MCF 10A (cell line): ENCODE results near the gene GET4. TPM values are rescaled to one million over a fixed set of nuclear protein-coding genes. Genes with fewer than 3 reads are reported as not detected.

Experiments
- BruUV-seq: library from RNA; stranded (reverse); fragments of 400-500 nt; replicated peaks from 2 replicates; lab custom pipeline; 2021; lab: Mats Ljungman, UMichigan
- CTCF ChIA-PET: fragments of 300-600 bp; sonication (Branson Sonifier 250); formaldehyde crosslinking; extraction: SDS; loops from one replicate; lab custom pipeline; 2021; ENCODE audit warnings: antibody characterized with exemption, inconsistent platforms; lab: Yijun Ruan, JAX
- POLR2A ChIA-PET: fragments of 300-600, 350-650 bp; sonication (Branson Sonifier 250); formaldehyde crosslinking; extraction: SDS; loops from one replicate; lab custom pipeline; 2020; ENCODE audit warnings: antibody characterized with exemption, inconsistent platforms; lab: Yijun Ruan, JAX
- DNase-seq: peaks from one replicate; pipeline ENCODE4 v3.0.0-alpha.2; 2018; ENCODE audit not compliant: unreplicated experiment
- H3K27ac Mint-ChIP-seq: one replicate; pipeline ENCODE4 v1.8.0; 2022; ENCODE audit warnings: mild to moderate bottlenecking, low read depth, mixed read lengths; ENCODE audit not compliant: unreplicated experiment
- H3K27me3 Mint-ChIP-seq: one replicate; pipeline ENCODE4 v1.8.0; 2022; ENCODE audit warnings: mixed read lengths; ENCODE audit not compliant: insufficient read depth, unreplicated experiment
- H3K36me3 Mint-ChIP-seq: one replicate; pipeline ENCODE4 v1.8.0; 2022; ENCODE audit warnings: mild to moderate bottlenecking, moderate library complexity, mixed read lengths; ENCODE audit not compliant: insufficient read depth, unreplicated experiment
- H3K4me1 Mint-ChIP-seq: one replicate; pipeline ENCODE4 v1.8.0; 2022; ENCODE audit warnings: mixed read lengths; ENCODE audit not compliant: insufficient read depth, unreplicated experiment
- H3K4me3 Mint-ChIP-seq: one replicate; pipeline ENCODE4 v1.8.0; 2022; ENCODE audit warnings: mild to moderate bottlenecking, moderate library complexity, mixed read lengths; ENCODE audit not compliant: unreplicated experiment
- H3K9me3 Mint-ChIP-seq: one replicate; pipeline ENCODE4 v1.8.0; 2022; ENCODE audit warnings: mixed read lengths; ENCODE audit not compliant: unreplicated experiment
- intact Hi-C: fragments of 100-400 bp; cut with micrococcal nuclease; formaldehyde crosslinking; loops from 2 replicates; pipeline ENCODE4 v1.14.1; 2022
- total RNA-seq: library from RNA; stranded (reverse); gene quantifications from 2 replicates; pipeline ENCODE4 v1.2.3, GENCODE V29; 2022
- TF ChIP-seq, protein P1 (sequence below): fragments of 200-600 bp; IDR thresholded peaks from one replicate; pipeline ENCODE4 v1.8.0; 2022; ENCODE audit warnings: antibody characterized with exemption, mild to moderate bottlenecking; ENCODE audit not compliant: unreplicated experiment

The GET4 gene
- total RNA-seq, 1 experiment from 2014 or later: 32.6 TPM

DNA sequence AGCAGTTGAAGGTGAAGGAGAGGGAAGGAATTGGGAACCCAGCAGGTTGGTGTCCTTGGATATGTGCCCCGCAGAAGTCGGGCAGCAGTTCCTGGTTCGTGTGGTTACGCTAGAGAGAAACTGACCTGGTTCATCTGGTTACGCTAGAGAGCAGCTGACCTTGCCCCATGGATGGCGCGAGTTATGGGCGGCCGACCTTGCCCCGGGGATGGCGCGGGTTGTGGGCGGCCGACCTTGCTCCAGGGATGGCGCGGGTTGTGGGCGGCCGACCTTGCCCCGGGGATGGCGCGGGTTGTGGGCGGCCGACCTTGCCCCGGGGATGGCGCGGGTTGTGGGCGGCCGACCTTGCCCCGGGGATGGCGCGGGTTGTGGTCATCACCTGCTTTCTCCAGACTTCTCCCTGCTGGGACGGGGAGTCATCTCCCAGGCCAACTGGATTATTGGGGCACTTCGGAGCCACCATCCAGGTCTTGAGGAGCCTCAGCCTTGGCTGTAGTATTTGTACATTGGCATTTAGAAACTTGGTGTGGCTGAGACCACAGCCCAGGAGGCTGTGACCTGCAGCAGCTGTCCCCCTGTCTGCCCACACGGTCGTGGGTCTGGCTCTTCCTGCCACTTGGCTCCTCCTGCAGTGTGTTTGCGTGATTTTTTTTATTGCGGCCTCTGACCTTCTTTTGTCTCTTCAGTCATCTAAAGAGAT, 6.1 kb downstream of the GET4 start:
- TF ChIP-seq, protein P1, sequence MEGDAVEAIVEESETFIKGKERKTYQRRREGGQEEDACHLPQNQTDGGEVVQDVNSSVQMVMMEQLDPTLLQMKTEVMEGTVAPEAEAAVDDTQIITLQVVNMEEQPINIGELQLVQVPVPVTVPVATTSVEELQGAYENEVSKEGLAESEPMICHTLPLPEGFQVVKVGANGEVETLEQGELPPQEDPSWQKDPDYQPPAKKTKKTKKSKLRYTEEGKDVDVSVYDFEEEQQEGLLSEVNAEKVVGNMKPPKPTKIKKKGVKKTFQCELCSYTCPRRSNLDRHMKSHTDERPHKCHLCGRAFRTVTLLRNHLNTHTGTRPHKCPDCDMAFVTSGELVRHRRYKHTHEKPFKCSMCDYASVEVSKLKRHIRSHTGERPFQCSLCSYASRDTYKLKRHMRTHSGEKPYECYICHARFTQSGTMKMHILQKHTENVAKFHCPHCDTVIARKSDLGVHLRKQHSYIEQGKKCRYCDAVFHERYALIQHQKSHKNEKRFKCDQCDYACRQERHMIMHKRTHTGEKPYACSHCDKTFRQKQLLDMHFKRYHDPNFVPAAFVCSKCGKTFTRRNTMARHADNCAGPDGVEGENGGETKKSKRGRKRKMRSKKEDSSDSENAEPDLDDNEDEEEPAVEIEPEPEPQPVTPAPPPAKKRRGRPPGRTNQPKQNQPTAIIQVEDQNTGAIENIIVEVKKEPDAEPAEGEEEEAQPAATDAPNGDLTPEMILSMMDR: no peak
- intact Hi-C loops: no loop called here
- H3K4me1 Mint-ChIP-seq: no peaks in the 10 kb centered on the region
- no TSS peak for BruUV-seq
- ChIA-PET CTCF (no interaction called here), POLR2A (interaction anchor here (0.6 kb wide), 1 partner anchor 66 kb away, joined by 3 read pairs; no protein-coding TSS in a partner anchor)
- H3K4me3 Mint-ChIP-seq: no peak overlapping the region
- no peaks in the 10 kb centered on the region for H3K9me3 Mint-ChIP-seq
- H3K27ac Mint-ChIP-seq: no peak overlapping the region
- H3K36me3 Mint-ChIP-seq: peaks cover 6% of the 10 kb centered on the region
- H3K27me3 Mint-ChIP-seq: no peaks in the 10 kb centered on the region
- DNase-seq: no peak

DNA sequence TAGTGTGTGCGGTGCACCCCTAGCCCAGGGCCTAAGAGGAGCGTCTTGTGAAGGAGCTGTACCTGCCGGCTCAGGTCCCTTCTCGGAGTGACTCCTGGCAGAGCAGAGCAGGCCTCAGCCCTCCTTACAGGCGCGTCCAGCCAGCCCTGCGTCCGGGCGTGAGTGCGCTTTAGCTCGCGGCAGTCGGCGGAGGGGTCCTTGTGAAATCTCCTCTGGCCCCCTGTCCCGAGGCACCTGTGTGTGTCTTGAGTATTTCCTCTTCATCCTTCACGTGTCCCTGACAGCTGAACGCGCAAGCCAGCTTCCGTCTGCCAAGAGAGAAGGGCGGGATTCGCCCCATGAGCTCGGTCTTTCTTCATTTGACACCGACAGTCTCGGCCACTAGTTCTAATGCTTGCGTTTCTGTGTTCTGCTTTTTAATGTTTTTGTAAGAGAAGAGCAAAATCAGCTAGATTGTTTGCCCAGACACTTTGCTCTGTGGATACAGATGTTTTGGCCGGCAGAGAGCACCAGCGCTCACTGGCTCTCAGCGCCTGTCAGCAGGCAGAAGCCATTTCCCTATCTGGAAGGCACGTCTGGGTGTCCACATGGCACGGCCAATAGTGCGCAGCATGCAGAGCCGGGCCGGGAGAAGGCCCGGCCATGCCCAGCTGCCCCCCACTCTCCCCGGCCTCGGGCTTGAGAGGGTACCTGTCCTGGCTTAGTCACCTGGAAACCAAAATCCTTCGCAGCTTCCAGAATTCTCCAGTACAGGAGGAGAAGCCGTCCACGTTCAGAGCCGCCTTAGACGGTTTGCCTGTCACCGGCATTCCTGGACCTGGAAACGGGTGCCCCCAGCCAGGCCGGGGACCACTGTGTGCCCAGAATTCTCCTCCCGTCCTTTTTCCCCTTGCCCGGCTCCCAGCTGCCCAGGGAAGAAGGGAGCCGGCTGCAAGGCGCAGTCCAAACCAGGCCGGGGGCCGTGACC, 7.0 kb downstream of the GET4 start:
- no peaks in the 10 kb centered on the region for H3K27me3 Mint-ChIP-seq
- intact Hi-C loops: no loop called here
- no peaks in the 10 kb centered on the region for H3K4me1 Mint-ChIP-seq
- no peak for DNase-seq
- ChIA-PET CTCF (interaction anchor here (0.6 kb wide), 2 partner anchors 206 to 292 kb away, joined by 4 read pairs; no protein-coding TSS in a partner anchor), POLR2A (interaction anchor here (0.6 to 0.9 kb wide), 3 partner anchors 16 to 454 kb away, joined by 3 to 5 read pairs (median 3); no protein-coding TSS in a partner anchor)
- no peak overlapping the region for H3K4me3 Mint-ChIP-seq
- H3K9me3 Mint-ChIP-seq: no peaks in the 10 kb centered on the region
- no peak overlapping the region for H3K27ac Mint-ChIP-seq
- no TSS peak for BruUV-seq
- TF ChIP-seq, protein P1: no peak
- peaks cover 12% of the 10 kb centered on the region for H3K36me3 Mint-ChIP-seq

DNA sequence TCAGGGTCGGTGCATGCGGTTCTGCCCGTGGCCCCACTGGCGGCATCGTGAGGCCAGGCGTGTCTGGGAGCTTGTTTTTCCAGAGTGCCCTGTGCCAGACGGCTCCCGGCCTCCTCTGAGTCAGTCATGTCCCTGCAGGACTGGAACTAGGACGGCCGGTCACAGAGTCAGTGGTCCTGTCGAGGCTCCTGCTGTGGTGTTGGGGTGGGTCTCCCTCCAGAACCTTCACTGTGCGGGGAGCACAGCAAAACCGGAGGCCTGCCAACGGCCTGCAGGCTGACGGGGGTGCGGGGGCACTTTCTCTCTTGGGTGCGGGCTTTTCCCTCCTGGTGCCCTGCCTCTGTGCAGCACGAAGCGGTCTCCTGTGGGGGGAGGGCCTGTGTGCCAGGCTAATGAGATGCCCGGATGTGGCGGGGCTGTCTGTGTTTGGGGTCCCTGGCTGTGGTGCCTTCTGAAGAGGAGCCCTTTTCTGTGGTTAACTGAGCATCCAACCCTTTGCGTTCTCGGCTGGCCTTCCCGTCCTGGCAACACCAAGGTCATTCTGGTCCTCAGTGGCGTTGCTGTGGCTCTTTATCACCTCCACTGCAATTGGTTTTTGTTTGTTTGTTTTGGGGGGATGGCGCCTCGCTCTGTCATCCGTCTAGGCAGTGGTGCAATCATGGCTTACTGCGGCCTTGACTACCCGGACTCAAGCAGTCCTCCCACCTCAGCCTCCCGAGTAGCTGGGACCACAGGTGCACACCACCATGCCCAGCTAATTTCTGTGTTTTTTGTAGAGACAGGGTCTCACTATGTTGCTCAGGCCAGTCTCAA, 8.0 kb downstream of the GET4 start:
- DNase-seq: no peak
- no peaks in the 10 kb centered on the region for H3K9me3 Mint-ChIP-seq
- H3K4me1 Mint-ChIP-seq: no peaks in the 10 kb centered on the region
- BruUV-seq: no TSS peak
- TF ChIP-seq, protein P1: no peak
- H3K4me3 Mint-ChIP-seq: no peak overlapping the region
- no peaks in the 10 kb centered on the region for H3K27me3 Mint-ChIP-seq
- CTCF ChIA-PET: interaction anchor here (0.6 kb wide), 2 partner anchors 205 to 291 kb away, joined by 4 read pairs; no protein-coding TSS in a partner anchor
- intact Hi-C loops: no loop called here
- POLR2A ChIA-PET: interaction anchor here (1.6 kb wide), 1 partner anchor 9 kb away, joined by 3 read pairs; no protein-coding TSS in a partner anchor
- H3K27ac Mint-ChIP-seq: no peak overlapping the region
- H3K36me3 Mint-ChIP-seq: peaks cover 23% of the 10 kb centered on the region
